Breast epithelium (tissue), 3 donors: Measurements from ENCODE around the gene TMEM131.

Source experiments
- POLR2A ChIP-seq: fragments of 450-650 bp; IDR thresholded peaks from one replicate; pipeline ENCODE4 v1.6.1; 2016; ENCODE audit warnings: antibody characterized with exemption, mild to moderate bottlenecking, moderate library complexity
- POLR2AphosphoS5 ChIP-seq, 3 donors: sonication (generic); formaldehyde crosslinking; IDR thresholded peaks; one replicate each; pipeline ENCODE4 v1.6.1; 2017; ENCODE audit warnings: antibody characterized with exemption in 3 of 3
- TF ChIP-seq, protein P1 (sequence below), 3 donors: fragments of 450-650 bp; IDR thresholded peaks; one replicate each; pipeline ENCODE4 v1.5.1; 2016 to 2017; ENCODE audit warnings: antibody characterized with exemption in 3 of 3, mild to moderate bottlenecking in 3 of 3, moderate library complexity in 3 of 3

DNA sequence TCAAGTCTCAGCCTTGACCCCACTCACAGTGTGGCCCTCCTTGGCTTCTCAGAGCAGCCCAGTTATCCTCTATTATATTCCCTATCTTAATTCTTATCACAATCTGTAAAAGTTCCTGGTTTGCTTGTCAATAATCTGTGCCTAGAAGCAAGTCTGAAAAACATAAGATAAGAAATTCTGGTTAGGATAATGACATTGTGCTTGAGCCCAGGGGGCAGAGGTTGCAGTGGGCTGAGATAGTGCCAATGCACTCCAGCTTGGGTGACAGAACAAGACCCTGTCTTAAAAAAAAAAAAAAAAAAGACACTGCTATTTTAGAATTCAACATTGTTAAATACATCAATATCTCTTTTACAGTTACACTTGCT, 63.9 kb downstream of the TMEM131 start:
- TF ChIP-seq, protein P1, sequence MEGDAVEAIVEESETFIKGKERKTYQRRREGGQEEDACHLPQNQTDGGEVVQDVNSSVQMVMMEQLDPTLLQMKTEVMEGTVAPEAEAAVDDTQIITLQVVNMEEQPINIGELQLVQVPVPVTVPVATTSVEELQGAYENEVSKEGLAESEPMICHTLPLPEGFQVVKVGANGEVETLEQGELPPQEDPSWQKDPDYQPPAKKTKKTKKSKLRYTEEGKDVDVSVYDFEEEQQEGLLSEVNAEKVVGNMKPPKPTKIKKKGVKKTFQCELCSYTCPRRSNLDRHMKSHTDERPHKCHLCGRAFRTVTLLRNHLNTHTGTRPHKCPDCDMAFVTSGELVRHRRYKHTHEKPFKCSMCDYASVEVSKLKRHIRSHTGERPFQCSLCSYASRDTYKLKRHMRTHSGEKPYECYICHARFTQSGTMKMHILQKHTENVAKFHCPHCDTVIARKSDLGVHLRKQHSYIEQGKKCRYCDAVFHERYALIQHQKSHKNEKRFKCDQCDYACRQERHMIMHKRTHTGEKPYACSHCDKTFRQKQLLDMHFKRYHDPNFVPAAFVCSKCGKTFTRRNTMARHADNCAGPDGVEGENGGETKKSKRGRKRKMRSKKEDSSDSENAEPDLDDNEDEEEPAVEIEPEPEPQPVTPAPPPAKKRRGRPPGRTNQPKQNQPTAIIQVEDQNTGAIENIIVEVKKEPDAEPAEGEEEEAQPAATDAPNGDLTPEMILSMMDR (IDR thresholded peaks at IDR 0.05) = no peak
- TF ChIP-seq POLR2A (no peak), POLR2AphosphoS5 (IDR thresholded peaks at IDR 0.05) (no peak)
